ENCODE results near the gene ARMH3. TPM values are rescaled to one million over a fixed set of nuclear protein-coding genes. Genes with fewer than 3 reads are reported as not detected.

ARMH3 gene
- polyA plus RNA-seq, 1 donor, result 13.4 TPM

DNA sequence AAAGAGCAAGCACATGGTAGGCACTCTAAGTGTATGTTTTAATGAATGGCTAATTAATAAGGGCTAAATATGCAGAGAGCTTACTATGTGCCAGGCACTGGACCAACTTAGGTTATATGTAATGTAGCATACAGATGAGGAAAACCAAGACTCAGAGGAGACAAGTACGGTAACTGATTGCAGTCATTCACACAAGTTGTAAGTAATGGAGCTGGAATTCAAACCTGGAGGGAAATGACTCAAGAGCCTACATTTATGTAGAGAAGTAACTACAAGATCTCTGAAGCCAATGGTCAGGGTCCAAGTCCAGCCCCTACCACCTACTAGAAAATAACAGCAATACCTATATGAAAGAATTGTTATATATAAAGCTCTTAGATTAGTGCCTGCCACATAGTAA is 115.1 kb downstream of the ARMH3 start:
- DNase-seq (ENCODE audit: low read depth), result no peak

DNA sequence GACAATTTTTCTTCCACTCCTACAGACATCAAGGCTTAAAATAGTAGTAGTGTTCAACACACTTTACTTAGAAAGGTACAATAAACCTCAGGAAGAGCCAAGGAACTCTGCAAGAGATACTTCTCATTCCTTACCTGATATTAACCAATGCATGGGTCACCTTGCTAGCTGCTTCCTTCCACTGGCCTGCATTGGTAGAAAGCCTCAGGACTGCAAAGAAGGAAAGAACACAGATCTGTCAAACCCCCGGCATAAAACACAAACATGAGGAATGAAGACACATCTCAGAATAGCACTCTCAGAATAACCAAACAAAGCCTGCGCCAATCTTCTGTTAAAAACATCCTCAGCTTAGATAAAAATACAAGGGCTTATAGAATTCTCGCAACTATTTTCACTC is 116.2 kb downstream of the ARMH3 start:
- DNase-seq (ENCODE audit: low read depth), result no peak

DNA sequence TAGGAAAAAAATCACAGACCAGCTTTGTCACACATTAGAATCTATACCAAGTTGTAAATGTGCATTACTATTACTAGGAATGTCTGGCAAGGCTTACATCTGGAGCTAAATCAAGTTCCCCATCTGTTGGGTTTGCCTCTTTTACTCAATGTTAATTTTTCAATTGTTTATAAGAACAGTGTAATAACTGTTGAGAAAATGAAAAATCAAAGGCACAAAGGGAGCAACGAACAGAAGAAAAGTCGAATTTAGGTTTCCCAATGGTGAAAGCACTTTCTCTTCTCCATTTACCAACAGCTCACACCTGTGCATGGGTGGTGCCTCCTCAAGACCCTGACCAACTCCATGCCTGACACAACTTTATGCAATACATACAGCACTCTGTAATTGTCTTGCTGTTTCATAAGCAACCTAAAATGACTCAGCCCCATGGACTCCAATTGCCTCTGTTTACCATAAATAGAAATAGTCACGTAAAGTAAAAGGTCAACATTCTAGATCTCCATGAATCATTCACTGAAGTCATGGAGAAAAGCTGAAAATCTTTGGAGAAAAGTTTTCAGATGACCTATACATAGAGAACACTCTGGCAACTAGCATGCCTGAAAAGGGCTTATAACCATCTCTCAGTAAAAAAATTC is 116.8 kb downstream of the ARMH3 start:
- no peak for DNase-seq (ENCODE audit: low read depth)

DNA sequence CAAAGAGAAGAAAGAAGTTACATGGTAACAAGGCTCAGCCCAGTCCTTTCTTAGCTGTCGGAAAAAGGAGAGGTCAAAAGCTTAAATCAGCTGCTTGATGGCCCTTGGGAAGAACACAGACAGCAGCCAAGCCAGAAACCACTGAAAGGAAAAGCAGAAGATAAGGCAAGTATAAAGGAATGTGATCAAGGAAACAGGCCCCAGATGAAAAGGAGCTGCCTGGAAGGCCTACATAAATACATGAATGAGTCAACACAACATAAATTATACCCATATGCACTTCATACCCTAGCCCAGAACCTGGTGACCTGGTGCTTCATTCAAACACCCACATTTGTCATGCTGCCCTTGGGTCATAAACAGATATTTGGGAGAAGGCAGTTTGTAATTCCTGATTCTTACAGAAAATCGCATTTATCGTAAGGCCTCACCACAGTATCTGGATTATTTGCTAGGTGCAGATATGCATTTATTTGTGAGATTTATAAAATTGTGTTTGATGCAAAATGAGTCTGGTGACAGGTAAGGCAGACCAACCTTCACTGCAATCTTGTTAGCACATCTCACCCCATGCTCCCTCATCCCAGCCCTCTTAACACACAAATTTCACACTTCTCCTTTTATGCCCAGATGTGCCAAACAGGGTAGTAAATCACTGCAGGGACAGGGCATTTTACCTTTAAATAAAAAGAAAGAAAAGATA is 117.5 kb downstream of the ARMH3 start:
- DNase-seq (ENCODE audit: low read depth), result no peak

DNA sequence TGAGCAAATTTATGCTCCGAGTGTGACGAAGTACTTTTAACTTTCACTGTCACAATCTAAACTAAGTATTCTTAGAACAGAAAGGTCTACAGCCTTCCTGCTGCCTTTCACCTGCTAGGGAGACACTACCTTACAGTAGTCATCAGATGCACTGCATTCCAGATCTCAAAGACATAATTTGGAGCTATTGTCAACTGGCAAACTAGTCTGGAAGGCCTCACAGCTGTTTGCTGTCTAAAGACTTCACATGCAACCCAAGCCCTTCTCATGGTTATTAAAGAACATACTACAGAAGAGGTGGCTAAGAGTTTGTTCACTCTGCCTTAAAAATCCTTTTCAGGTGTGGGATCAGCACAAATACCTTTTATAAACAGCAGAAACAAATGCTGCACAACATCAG is 120.5 kb downstream of the ARMH3 start:
- DNase-seq (ENCODE audit: low read depth), result no peak

GRCh38 chr10:101934686-101935305 is 121.2 kb downstream of the ARMH3 start:
- DNase-seq (ENCODE audit: low read depth), result no peak

DNA sequence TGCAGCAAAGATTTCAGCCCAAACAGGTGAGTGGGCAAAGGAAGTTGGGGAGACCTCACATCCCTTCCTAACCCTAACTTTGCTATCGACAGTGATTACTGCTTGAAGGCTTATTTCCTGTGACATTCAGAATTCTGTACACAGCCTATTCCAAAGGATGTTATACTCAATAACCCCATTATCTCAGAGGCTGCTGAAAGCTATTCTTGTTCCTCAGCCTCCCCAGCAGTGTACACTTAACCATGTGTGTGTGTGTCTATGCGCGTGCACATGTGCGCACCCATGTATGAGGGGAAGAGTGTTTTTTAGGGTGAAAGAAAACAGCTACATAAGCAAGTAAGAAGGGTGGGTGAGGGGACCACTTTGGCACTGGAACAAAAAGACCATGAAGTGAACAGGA is 122.0 kb downstream of the ARMH3 start:
- DNase-seq (ENCODE audit: low read depth), result no peak

- no peak for DNase-seq (ENCODE audit: low read depth)
Observed at GRCh38 chr10:101932183-101932582, 123.8 kb downstream of the ARMH3 start.

- no peak for DNase-seq (ENCODE audit: low read depth)
Observed at GRCh38 chr10:101925027-101925426, 130.9 kb downstream of the ARMH3 start.

DNA sequence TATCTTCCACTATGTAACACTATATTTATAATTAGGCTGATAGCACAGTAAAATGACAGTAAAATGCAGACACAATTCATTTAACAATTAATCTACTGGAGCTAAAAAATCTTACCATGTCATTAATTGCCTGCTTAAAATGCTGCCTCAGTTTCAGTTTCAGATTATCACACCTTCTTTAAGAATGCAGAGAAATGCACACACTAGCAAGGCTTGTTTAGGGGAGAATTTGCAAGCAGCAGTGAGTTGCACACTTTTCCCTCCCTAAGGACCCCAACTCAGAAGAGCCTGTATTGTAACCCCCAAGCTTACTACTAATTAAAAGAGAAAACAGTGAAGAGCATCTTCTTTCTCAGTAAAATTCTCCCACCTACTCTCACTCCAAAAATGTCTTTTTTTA is 132.7 kb downstream of the ARMH3 start:
- no peak for DNase-seq (ENCODE audit: low read depth)

GRCh38 chr10:101922846-101923245 is 133.1 kb downstream of the ARMH3 start:
- no peak for DNase-seq (ENCODE audit: low read depth)

DNA sequence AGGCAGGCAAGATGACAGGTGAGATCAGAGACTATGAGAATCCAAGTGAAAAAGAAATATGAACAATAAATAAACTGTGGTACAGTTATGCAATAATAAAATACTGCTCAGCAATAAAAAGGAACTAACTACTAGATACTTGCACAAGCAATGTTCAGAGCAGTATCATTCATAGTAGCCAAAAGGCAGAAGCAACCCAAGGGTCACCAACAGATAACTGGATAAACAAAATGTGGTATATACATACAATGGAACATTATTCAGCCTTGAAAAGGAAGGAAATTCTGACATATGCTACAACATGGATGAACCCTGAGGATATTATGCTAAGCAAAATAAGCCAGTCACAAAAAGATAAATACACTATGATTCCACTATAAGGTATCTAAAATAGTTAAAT is 135.4 kb downstream of the ARMH3 start:
- no peak for DNase-seq (ENCODE audit: low read depth)

DNA sequence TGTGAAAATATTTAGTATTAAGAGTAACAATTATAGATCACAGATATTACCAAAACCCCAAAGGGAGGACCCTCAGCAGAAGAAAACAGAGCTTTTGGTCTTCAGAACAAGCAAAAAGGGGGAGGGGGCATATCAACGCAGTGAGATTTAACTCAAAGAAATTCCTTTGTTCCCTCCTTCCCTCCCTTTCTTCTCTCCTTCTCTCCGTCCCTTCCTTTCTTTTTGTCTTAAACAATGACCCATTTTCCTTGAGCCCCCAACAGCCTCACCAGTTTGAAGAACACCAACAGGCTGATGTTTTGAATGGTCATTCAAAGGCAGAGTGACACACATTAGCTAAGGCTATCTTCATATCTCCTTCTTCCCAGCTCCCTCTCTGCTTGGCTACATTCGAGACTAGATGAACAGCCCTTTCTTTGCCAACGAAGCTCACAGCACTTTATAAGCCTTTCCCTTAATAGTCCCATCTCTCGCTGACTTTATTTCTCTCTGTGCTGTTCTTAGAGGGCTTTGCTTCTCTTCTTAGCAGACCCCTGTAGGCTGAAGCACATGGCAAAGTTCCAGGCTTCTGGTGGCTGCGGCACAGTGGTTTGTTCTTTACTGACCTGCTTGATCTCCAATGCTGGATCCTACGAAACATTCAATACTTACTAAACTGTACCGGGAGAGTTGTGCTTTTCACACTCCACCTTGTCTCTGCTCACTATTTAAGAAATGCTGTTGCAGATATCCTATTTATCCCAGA is 136.8 kb downstream of the ARMH3 start:
- DNase-seq (ENCODE audit: low read depth), result no peak

DNA sequence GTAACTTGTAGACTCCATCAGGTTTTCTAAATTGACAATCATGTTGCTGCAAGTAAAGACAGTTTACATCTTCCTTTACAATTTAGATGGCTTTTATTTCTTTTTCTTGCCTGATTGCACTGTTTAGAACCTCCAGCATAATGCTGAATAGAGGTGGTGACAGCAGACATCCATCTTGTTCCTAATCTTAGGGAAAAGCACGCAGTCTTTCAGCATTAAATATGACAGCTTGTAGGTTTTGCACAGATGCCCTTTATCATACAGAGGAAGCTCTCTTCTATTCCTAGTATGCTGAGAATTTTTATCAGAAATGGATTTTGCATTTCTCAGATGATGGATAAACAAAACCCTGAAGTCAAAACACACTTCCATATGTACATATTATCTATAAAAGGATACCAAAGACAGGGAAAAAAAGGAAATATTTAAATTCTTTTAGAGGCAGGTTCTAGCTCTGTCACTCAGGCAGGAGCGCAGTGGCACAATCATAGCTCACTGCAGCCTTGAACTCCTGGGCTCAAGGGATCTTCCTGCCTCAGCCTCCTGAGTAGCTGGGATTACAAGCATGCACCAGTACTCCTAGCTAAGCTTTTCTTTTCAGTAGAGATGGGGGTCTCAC is 143.3 kb downstream of the ARMH3 start:
- no peak for DNase-seq (ENCODE audit: low read depth)

DNA sequence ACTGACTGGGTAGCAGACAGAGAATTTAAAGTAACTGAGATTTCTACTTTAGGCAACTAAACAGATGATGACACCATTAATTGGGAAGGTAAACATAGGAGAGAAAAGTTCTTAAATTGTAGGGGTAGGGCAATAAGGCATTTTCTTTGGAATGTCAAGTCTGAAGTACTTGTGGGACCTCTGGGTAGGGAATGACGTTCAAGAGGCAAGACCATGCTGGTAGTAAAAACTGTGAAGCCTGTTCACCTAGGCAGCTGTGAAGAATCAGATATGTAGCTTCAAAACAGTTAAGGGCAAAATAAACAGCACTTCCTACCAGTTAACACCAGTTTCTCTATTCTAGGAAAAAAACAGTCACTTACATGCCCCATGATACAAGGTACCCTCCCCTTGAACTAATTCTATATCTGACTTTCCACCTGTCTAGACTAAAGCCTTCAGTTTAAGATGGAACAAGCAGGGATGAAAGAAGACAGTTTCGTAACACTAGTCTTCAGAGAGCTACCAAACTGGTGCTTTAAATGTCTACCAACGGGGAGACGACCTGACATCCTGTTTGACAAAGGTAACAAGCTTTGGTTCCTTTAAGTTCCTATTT is 149.3 kb downstream of the ARMH3 start:
- DNase-seq (ENCODE audit: low read depth), result no peak

GRCh38 chr10:101905251-101905650 is 150.7 kb downstream of the ARMH3 start:
- DNase-seq (ENCODE audit: low read depth), result no peak

DNA sequence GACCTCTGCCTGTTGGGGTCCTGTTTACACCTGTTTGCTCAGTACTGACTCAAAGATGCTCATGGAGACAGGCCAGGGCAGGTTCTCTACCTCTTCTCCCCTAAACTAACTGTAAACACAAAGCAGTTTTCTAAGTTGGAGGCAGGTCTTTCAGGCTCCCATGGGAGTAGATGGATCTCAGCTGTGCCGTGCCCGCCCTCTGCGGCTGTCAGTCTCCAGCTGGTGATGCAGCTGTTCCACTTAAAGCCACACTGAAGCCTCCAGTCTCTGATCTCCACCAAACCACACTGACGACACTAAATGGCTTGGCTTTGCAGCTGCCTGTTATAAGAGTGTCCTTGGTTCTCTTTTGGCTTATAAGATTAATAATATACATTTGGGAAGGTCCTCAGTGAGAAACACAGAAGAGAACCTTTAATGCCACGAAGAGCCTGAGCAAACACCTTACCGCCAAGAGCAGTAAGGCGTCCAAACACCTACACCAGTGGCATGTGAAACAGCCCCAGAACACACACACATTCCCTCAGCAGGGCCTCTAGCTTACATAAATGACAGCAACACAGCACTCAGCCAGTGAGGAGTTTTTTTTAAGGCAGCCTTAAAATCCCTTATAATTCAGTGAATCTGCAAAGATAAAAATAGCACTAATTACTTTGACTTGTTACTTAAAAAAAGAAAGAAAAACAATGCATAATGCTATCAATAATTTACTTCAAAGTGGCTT is 152.0 kb downstream of the ARMH3 start:
- DNase-seq (ENCODE audit: low read depth), result peak; percentile 14

- DNase-seq (ENCODE audit: low read depth), result no peak
Observed at GRCh38 chr10:101902820-101903145, 153.2 kb downstream of the ARMH3 start.

DNA sequence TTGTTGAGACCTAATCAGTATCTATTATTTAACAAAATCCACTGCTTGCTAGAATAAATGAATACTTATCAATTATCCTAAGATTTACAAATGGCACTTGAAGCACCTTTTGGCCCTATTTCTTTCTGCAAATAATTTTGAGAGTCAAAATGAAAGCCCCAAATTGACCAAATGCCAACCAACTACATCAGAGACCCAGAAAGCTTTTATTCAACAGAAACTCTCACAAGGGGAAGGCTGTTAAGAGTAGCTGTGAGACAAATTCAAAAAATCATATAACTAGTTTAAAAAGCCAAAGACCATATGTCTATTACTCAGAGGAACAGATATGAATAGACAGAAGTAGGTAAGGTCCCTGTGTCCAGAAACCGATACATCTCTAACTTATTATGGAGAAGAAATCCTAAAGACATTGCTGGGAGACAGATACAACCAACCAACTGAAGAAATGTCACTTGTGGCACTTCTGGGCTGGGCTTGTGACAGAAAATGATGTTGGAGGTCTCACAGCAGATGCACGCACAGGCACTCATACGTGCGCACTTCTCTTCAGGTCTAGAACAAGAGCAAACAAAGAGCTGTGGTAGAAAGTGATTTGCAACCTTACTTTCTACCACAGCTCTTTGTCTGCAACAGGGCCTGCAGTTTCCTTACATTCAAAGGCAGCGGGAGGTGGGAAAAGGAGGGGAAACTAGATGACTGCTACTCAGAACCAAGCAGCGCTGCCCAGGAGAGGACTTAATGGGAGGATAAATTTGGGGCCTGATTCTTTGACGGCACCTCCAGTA is 153.7 kb downstream of the ARMH3 start:
- DNase-seq (ENCODE audit: low read depth), result no peak

DNA sequence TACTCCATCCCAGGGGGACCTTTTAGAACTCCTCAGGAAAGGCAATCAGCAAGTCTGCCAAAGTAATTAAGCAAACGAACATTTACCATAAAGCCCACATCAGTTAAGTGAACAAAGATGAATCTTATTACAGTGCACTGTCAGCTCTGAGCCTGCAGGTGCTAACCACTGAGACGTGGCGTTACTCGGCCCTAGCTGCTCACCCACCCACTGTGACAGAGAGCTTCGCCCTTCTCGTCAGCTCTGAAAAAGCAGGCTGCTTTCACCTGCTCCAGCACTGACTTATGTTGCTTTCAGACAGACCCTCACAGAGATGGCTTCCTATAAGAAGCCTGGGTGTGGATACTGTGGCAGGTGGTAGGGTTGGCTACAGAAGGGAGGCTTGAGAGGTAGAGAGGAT is 154.6 kb downstream of the ARMH3 start:
- no peak for DNase-seq (ENCODE audit: low read depth)

All from forelimb muscle (tissue), 1 donor.